Liver (tissue), 9 donors: ENCODE data around the gene ADNP2. TPM values are rescaled to one million over a fixed set of nuclear protein-coding genes. Genes with fewer than 3 reads are reported as not detected.

ENCODE experiments used
- DNase-seq: peaks from one replicate; pipeline ENCODE4 v3.0.0-alpha.2; 2017; ENCODE audit warnings: low spot score
- H3K27ac ChIP-seq, 2 donors: one replicate each; pipeline ENCODE4 v1.7.0; 2013; ENCODE audit warnings: inconsistent platforms in 2 of 2, low read length in 2 of 2, control low read depth in 1 of 2, low read depth in 1 of 2, mild to moderate bottlenecking in 1 of 2
- H3K27me3 ChIP-seq, 4 donors: one replicate each; pipeline versions ENCODE4 v1.6.1 to v1.7.0; 2013; ENCODE audit warnings: low read length in 3 of 4, inconsistent platforms in 1 of 4, mild to moderate bottlenecking in 1 of 4, moderate library complexity in 1 of 4; ENCODE audit not compliant: control insufficient read depth in 4 of 4, insufficient read depth in 4 of 4
- H3K36me3 ChIP-seq, 4 donors: one replicate each; pipeline versions ENCODE4 v1.6.1 to v1.7.0; 2013; ENCODE audit warnings: low read length in 3 of 4, mild to moderate bottlenecking in 3 of 4, low read depth in 1 of 4, moderate library complexity in 1 of 4; ENCODE audit not compliant: control insufficient read depth in 4 of 4, insufficient read depth in 3 of 4
- H3K4me1 ChIP-seq, 4 donors: one replicate each; pipeline versions ENCODE4 v1.6.1 to v1.7.0; 2013; ENCODE audit warnings: low read length in 3 of 4, mild to moderate bottlenecking in 3 of 4, moderate library complexity in 1 of 4; ENCODE audit not compliant: control insufficient read depth in 4 of 4, insufficient read depth in 4 of 4
- H3K4me3 ChIP-seq, 3 donors: one replicate each; pipeline versions ENCODE4 v1.6.1 to v1.7.0; 2013; ENCODE audit warnings: low read length in 3 of 3, control low read depth in 1 of 3, low read depth in 1 of 3, mild to moderate bottlenecking in 1 of 3
- H3K9ac ChIP-seq, 2 donors: one replicate each; pipeline ENCODE4 v1.7.0; 2013; ENCODE audit warnings: low read length in 2 of 2, mild to moderate bottlenecking in 2 of 2, moderate library complexity in 2 of 2, control low read depth in 1 of 2, low read depth in 1 of 2
- H3K9me3 ChIP-seq, 4 donors: one replicate each; pipeline versions ENCODE4 v1.6.1 to v1.7.0; 2013; ENCODE audit warnings: low read length in 3 of 4; ENCODE audit not compliant: control insufficient read depth in 4 of 4
- FOXA1 ChIP-seq: IDR thresholded peaks from 2 replicates; pipeline ENCODE4 v1.6.1; 2016; ENCODE audit warnings: antibody characterized with exemption
- FOXA2 ChIP-seq: IDR thresholded peaks from 2 replicates; pipeline ENCODE4 v1.6.1; 2016; ENCODE audit warnings: antibody characterized with exemption
- HNF4A ChIP-seq, 2 donors: conservative IDR thresholded peaks; 2 replicates each; pipeline ENCODE4 v1.6.1; 2016; ENCODE audit warnings: antibody characterized with exemption in 2 of 2, mild to moderate bottlenecking in 2 of 2
- HNF4G ChIP-seq: IDR thresholded peaks from 2 replicates; pipeline ENCODE4 v1.6.1; 2016; ENCODE audit warnings: antibody characterized with exemption
- JUND ChIP-seq, 2 donors: IDR thresholded peaks; 2 replicates each; pipeline ENCODE4 v1.6.1; 2016; ENCODE audit warnings: antibody characterized with exemption in 2 of 2
- RAD21 ChIP-seq, 2 donors: IDR thresholded peaks; 2 replicates each; pipeline ENCODE4 v1.6.1; 2016; ENCODE audit warnings: antibody characterized with exemption in 2 of 2, mild to moderate bottlenecking in 2 of 2
- RXRA ChIP-seq, 2 donors: IDR thresholded peaks; 2 replicates each; pipeline ENCODE4 v1.6.1; 2017 to 2018; ENCODE audit warnings: antibody characterized with exemption in 2 of 2, mild to moderate bottlenecking in 1 of 2
- SP1 ChIP-seq: IDR thresholded peaks from 2 replicates; pipeline ENCODE4 v1.6.1; 2018; ENCODE audit warnings: antibody characterized with exemption, mild to moderate bottlenecking
- YY1 ChIP-seq: IDR thresholded peaks from 2 replicates; pipeline ENCODE4 v1.6.1; 2016; ENCODE audit warnings: antibody characterized with exemption, mild to moderate bottlenecking
- WGBS: extraction: QIAGEN DNeasy Blood & Tissue Kit; methylation state at CpG from one replicate; pipeline ENCODE4 v1.1.7; 2013; 5-methylcytosine and 5-hydroxymethylcytosine counted together
- polyA plus RNA-seq, 2 donors: library from polyadenylated mRNA; stranded (reverse) in 1 of 2; unstranded in 1 of 2; fragments of 200-250 nt in 1 of 2; fragments of >200 nt in 1 of 2; fragmentation: Nextera tagmentation in 1 of 2; extraction: Ambion mirVana in 1 of 2; gene quantifications; one replicate each; pipeline versions ENCODE4 v1.2.1 to v1.2.3, GENCODE V29; 2013 to 2015
- total RNA-seq, 2 donors: library from RNA; depleted of rRNA; stranded (reverse); fragments of >200 nt; gene quantifications; one replicate each; pipeline ENCODE4 v1.2.3, GENCODE V29; 2014
- TF ChIP-seq, protein P1 (sequence below): IDR thresholded peaks from 2 replicates; pipeline ENCODE4 v1.6.1; 2016; ENCODE audit warnings: antibody characterized with exemption
- TF ChIP-seq, protein P2 (sequence below): fragments of 150-350 bp; IDR thresholded peaks from 2 replicates; pipeline ENCODE4 v1.5.1; 2017; ENCODE audit warnings: improper control_type of control experiment, low read depth, low read length; ENCODE audit not compliant: missing input control
- TF ChIP-seq, protein P3 (sequence below): IDR thresholded peaks from 2 replicates; pipeline ENCODE4 v1.6.1; 2016; ENCODE audit warnings: antibody characterized with exemption
- TF ChIP-seq, protein P4 (sequence below): IDR thresholded peaks from 2 replicates; pipeline ENCODE4 v1.6.1; 2016; ENCODE audit warnings: antibody characterized with exemption
- TF ChIP-seq, protein P5 (sequence below): IDR thresholded peaks from 2 replicates; pipeline ENCODE4 v1.6.1; 2016; ENCODE audit warnings: antibody characterized with exemption, mild to moderate bottlenecking
- donor health status: healthy.
- donor health status: healthy.
- donor health status: healthy.
- donor health status: healthy.
- donor health status: healthy.

Gene ADNP2
- total and polyA plus RNA-seq, 4 donors = 2.7 to 9.9 (median 6.4) TPM

DNA sequence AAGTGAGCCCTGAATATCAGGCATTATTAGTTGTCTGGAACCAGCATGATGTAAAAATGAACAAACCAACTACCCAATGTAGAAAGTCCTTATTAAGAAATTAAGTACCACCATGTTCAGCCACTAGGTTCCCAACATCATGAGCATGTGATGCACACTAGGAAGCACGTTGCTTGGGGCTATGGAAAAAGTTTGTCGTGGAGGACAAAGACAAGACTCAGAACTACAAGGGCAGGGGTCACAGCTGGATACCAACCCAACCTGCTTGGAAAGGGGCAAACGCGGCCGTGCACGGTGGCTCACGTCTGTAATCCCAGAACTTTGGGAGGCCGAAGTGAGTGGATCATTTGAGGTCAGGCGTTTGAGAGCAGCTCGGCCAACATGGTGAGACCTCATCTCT is 64.0 kb downstream of the ADNP2 start:
- DNase-seq = no peak
- H3K4me1 ChIP-seq = peaks cover 0 to 2% (median 0%) of the 10 kb centered on the region in 4 donors
- no peak overlapping the region for H3K4me3 ChIP-seq
- no peaks in the 10 kb centered on the region for H3K9me3 ChIP-seq
- TF ChIP-seq HNF4A (conservative IDR thresholded peaks at IDR 0.05) (no peak), FOXA2 (no peak), FOXA1 (no peak), HNF4G (no peak), SP1 (no peak), YY1 (no peak)
- TF ChIP-seq, protein P1, sequence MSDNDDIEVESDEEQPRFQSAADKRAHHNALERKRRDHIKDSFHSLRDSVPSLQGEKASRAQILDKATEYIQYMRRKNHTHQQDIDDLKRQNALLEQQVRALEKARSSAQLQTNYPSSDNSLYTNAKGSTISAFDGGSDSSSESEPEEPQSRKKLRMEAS = no peak
- TF ChIP-seq, protein P2, sequence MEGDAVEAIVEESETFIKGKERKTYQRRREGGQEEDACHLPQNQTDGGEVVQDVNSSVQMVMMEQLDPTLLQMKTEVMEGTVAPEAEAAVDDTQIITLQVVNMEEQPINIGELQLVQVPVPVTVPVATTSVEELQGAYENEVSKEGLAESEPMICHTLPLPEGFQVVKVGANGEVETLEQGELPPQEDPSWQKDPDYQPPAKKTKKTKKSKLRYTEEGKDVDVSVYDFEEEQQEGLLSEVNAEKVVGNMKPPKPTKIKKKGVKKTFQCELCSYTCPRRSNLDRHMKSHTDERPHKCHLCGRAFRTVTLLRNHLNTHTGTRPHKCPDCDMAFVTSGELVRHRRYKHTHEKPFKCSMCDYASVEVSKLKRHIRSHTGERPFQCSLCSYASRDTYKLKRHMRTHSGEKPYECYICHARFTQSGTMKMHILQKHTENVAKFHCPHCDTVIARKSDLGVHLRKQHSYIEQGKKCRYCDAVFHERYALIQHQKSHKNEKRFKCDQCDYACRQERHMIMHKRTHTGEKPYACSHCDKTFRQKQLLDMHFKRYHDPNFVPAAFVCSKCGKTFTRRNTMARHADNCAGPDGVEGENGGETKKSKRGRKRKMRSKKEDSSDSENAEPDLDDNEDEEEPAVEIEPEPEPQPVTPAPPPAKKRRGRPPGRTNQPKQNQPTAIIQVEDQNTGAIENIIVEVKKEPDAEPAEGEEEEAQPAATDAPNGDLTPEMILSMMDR = no peak
- TF ChIP-seq, protein P3, sequence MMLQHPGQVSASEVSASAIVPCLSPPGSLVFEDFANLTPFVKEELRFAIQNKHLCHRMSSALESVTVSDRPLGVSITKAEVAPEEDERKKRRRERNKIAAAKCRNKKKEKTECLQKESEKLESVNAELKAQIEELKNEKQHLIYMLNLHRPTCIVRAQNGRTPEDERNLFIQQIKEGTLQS = no peak
- TF ChIP-seq, protein P4, sequence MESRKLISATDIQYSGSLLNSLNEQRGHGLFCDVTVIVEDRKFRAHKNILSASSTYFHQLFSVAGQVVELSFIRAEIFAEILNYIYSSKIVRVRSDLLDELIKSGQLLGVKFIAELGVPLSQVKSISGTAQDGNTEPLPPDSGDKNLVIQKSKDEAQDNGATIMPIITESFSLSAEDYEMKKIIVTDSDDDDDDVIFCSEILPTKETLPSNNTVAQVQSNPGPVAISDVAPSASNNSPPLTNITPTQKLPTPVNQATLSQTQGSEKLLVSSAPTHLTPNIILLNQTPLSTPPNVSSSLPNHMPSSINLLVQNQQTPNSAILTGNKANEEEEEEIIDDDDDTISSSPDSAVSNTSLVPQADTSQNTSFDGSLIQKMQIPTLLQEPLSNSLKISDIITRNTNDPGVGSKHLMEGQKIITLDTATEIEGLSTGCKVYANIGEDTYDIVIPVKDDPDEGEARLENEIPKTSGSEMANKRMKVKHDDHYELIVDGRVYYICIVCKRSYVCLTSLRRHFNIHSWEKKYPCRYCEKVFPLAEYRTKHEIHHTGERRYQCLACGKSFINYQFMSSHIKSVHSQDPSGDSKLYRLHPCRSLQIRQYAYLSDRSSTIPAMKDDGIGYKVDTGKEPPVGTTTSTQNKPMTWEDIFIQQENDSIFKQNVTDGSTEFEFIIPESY = no peak
- H3K9ac ChIP-seq = no peak overlapping the region
- no peaks in the 10 kb centered on the region for H3K27me3 ChIP-seq
- no peak overlapping the region for H3K27ac ChIP-seq
- WGBS = 95% methylated on average over 10 of the region's 10 CpGs
- H3K36me3 ChIP-seq = no peaks in the 10 kb centered on the region

DNA sequence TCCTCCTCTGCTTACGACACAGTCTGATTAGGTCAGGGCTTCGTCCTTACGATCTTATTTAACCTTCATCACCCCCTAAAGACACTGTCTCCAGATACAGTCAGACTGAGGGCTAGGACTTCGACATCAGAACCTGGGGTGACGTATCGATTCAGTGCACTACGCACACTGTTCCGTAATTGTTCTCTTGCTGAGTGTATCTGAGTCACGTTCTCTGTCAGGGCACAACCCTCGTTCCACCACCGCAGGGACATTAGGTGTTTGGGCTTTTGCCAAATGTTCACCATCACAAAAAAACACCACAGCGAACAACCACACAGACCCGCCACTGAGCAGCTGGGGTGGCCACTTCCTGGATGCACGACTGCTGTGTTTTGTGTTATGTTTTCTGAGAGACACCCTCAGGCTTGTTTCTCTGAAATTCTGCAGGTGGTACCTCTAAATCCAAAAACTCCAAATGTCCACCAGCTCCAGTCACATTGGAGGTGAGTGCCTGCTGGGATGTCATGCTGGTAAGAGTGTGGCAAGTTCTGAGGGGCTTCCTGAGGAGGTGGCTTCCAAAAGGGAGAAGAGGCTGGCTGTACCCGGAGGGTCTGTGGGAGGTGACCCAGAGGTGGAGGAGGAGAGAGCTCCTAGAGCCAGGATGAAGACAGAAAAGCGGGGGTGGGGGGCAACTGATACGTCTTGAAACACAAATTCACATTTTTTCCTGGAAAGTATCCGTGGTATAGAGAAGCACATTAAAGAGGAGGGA is 66.6 kb downstream of the ADNP2 start:
- no peak overlapping the region for H3K27ac ChIP-seq
- 83% methylated on average over 18 of the region's 18 CpGs for WGBS

DNA sequence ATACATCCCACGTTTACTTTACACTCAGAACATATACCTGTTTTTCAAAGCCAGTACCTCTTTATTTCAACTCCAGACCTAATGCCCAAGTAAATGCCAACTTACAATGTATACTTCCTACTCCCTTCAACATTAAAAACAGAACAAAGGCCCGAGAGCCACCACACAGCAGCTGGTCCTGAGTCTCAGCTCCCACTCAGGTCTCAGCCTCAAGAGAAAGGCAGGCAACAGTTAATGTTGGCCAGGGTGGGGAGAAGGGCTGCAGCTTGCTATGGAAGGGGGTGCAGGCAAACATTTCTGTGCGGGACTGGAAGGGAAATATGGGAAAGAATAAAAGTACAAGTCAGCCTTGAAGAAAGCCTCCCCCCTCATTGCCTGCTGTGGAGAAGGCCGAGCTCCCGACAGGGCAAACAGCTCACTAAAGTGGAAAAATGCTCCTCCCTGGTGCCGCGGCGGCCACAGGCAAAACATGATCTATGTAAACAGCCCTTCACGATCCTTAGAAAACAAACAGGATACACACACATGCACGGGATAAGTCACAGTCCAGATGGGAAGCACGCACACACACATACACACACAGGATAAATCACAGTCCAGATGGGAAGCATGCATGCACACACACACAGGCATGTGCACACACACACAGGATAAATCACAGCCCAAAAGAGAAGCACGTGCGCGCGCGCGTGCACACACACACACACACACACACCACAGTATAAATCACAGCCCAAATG is 67.4 kb downstream of the ADNP2 start:
- TF ChIP-seq, protein P4 = no peak
- TF ChIP-seq RXRA (IDR thresholded peaks at IDR 0.05) (no peak), HNF4A (conservative IDR thresholded peaks at IDR 0.05) (no peak), FOXA2 (no peak), YY1 (no peak), JUND (IDR thresholded peaks at IDR 0.05) (no peak), RAD21 (IDR thresholded peaks at IDR 0.05) (no peak)
- TF ChIP-seq, protein P5, sequence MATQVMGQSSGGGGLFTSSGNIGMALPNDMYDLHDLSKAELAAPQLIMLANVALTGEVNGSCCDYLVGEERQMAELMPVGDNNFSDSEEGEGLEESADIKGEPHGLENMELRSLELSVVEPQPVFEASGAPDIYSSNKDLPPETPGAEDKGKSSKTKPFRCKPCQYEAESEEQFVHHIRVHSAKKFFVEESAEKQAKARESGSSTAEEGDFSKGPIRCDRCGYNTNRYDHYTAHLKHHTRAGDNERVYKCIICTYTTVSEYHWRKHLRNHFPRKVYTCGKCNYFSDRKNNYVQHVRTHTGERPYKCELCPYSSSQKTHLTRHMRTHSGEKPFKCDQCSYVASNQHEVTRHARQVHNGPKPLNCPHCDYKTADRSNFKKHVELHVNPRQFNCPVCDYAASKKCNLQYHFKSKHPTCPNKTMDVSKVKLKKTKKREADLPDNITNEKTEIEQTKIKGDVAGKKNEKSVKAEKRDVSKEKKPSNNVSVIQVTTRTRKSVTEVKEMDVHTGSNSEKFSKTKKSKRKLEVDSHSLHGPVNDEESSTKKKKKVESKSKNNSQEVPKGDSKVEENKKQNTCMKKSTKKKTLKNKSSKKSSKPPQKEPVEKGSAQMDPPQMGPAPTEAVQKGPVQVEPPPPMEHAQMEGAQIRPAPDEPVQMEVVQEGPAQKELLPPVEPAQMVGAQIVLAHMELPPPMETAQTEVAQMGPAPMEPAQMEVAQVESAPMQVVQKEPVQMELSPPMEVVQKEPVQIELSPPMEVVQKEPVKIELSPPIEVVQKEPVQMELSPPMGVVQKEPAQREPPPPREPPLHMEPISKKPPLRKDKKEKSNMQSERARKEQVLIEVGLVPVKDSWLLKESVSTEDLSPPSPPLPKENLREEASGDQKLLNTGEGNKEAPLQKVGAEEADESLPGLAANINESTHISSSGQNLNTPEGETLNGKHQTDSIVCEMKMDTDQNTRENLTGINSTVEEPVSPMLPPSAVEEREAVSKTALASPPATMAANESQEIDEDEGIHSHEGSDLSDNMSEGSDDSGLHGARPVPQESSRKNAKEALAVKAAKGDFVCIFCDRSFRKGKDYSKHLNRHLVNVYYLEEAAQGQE = no peak
- no peak overlapping the region for H3K27ac ChIP-seq
- H3K27me3 ChIP-seq = no peaks in the 10 kb centered on the region
- 51% methylated on average over 17 of the region's 17 CpGs for WGBS
- H3K9ac ChIP-seq = no peak overlapping the region
- no peaks in the 10 kb centered on the region for H3K36me3 ChIP-seq
- H3K4me1 ChIP-seq = no peaks in the 10 kb centered on the region
- no peak for DNase-seq
- no peaks in the 10 kb centered on the region for H3K9me3 ChIP-seq
- H3K4me3 ChIP-seq = no peak overlapping the region

More for the DNA sequence above, 66.6 kb downstream of the ADNP2 start:
- no peak for TF ChIP-seq FOXA2
- Histone ChIP-seq H3K36me3 (no peaks in the 10 kb centered on the region), H3K9ac (no peak overlapping the region), H3K27me3 (no peaks in the 10 kb centered on the region), H3K9me3 (no peaks in the 10 kb centered on the region), H3K4me3 (no peak overlapping the region), H3K4me1 (peaks cover 0 to 2% (median 0%) of the 10 kb centered on the region in 4 donors)
- DNase-seq = no peak
